ENCODE results near the gene DNLZ. TPM values are rescaled to one million over a fixed set of nuclear protein-coding genes. Genes with fewer than 3 reads are reported as not detected.

Gene DNLZ
- total RNA-seq, 4 donors from 2014 or later: 6.8 to 29.4 (median 27.3) TPM

- H3K9me3 ChIP-seq: no peaks in the 10 kb centered on the region
- intact Hi-C loops (cut with DNase I; ENCODE audit: low total_unique reads): no loop called here
- no peaks in the 10 kb centered on the region for H3K27me3 ChIP-seq
- no peak for DNase-seq
- H3K27ac ChIP-seq: no peak overlapping the region
- no peak overlapping the region for H3K4me3 ChIP-seq
- no peaks in the 10 kb centered on the region for H3K36me3 ChIP-seq
- H3K4me1 ChIP-seq: no peaks in the 10 kb centered on the region
- TF ChIP-seq, protein P1, sequence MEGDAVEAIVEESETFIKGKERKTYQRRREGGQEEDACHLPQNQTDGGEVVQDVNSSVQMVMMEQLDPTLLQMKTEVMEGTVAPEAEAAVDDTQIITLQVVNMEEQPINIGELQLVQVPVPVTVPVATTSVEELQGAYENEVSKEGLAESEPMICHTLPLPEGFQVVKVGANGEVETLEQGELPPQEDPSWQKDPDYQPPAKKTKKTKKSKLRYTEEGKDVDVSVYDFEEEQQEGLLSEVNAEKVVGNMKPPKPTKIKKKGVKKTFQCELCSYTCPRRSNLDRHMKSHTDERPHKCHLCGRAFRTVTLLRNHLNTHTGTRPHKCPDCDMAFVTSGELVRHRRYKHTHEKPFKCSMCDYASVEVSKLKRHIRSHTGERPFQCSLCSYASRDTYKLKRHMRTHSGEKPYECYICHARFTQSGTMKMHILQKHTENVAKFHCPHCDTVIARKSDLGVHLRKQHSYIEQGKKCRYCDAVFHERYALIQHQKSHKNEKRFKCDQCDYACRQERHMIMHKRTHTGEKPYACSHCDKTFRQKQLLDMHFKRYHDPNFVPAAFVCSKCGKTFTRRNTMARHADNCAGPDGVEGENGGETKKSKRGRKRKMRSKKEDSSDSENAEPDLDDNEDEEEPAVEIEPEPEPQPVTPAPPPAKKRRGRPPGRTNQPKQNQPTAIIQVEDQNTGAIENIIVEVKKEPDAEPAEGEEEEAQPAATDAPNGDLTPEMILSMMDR (IDR thresholded peaks at IDR 0.05): no peak
- TF ChIP-seq POLR2A (IDR thresholded peaks at IDR 0.05): no peak
These were observed 29.0 kb downstream of the DNLZ start for GRCh38 chr9:136334541-136334940.

GRCh38 chr9:136333486-136333885 is 30.1 kb downstream of the DNLZ start:
- no peak for DNase-seq
- intact Hi-C loops (cut with DNase I; ENCODE audit: low total_unique reads): no loop called here
- Histone ChIP-seq H3K4me1 (peaks cover 0 to 8% of the 10 kb centered on the region in 2 donors), H3K36me3 (no peaks in the 10 kb centered on the region), H3K27ac (no peak overlapping the region), H3K9me3 (no peaks in the 10 kb centered on the region), H3K4me3 (no peak overlapping the region), H3K27me3 (no peaks in the 10 kb centered on the region)
- TF ChIP-seq POLR2A (IDR thresholded peaks at IDR 0.05): no peak
- TF ChIP-seq, protein P1 (IDR thresholded peaks at IDR 0.05): no peak

- TF ChIP-seq, protein P1 (IDR thresholded peaks at IDR 0.05): no peak
- no peak for TF ChIP-seq POLR2A (IDR thresholded peaks at IDR 0.05)
- no peak for DNase-seq
- no peak overlapping the region for H3K4me3 ChIP-seq
- H3K27ac ChIP-seq: no peak overlapping the region
- no peaks in the 10 kb centered on the region for H3K27me3 ChIP-seq
- peaks cover 0 to 12% of the 10 kb centered on the region in 2 donors for H3K4me1 ChIP-seq
- H3K9me3 ChIP-seq: no peaks in the 10 kb centered on the region
- H3K36me3 ChIP-seq: no peaks in the 10 kb centered on the region
- intact Hi-C loops (cut with DNase I; ENCODE audit: low total_unique reads): no loop called here
These were observed 30.5 kb downstream of the DNLZ start for GRCh38 chr9:136333045-136333444.

DNA sequence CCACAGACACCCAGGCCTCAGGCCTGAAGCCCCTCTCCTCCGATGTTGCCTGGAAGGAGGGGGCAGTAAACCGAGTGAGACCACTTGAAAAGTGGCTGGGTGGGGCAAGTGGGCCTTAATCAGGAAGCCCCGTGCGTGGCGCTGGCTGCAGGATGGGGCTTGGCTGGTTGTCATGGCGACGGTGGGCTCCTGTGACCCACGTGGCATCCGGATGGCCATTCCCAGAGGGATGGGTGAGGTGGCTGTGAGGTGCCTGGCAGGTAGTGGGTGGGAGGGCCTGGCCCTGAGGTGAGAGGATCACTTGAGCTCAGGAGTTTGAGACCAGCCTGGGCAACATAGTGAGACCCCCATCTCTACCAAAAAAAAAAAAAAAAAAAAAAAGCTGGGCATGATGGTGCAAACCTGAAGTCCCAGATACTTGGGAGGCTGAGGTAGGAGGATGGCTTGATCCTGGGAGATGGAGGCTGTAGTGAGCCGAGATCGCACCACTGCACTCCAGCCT is 31.0 kb downstream of the DNLZ start:
- no peak for TF ChIP-seq POLR2A (IDR thresholded peaks at IDR 0.05)
- TF ChIP-seq, protein P1 (IDR thresholded peaks at IDR 0.05): no peak
- no peaks in the 10 kb centered on the region for H3K9me3 ChIP-seq
- peaks cover 0 to 14% of the 10 kb centered on the region in 2 donors for H3K4me1 ChIP-seq
- no peaks in the 10 kb centered on the region for H3K36me3 ChIP-seq
- no peak overlapping the region for H3K27ac ChIP-seq
- no peak overlapping the region for H3K4me3 ChIP-seq
- intact Hi-C loops (cut with DNase I; ENCODE audit: low total_unique reads): no loop called here
- no peak for DNase-seq
- H3K27me3 ChIP-seq: no peaks in the 10 kb centered on the region

DNA sequence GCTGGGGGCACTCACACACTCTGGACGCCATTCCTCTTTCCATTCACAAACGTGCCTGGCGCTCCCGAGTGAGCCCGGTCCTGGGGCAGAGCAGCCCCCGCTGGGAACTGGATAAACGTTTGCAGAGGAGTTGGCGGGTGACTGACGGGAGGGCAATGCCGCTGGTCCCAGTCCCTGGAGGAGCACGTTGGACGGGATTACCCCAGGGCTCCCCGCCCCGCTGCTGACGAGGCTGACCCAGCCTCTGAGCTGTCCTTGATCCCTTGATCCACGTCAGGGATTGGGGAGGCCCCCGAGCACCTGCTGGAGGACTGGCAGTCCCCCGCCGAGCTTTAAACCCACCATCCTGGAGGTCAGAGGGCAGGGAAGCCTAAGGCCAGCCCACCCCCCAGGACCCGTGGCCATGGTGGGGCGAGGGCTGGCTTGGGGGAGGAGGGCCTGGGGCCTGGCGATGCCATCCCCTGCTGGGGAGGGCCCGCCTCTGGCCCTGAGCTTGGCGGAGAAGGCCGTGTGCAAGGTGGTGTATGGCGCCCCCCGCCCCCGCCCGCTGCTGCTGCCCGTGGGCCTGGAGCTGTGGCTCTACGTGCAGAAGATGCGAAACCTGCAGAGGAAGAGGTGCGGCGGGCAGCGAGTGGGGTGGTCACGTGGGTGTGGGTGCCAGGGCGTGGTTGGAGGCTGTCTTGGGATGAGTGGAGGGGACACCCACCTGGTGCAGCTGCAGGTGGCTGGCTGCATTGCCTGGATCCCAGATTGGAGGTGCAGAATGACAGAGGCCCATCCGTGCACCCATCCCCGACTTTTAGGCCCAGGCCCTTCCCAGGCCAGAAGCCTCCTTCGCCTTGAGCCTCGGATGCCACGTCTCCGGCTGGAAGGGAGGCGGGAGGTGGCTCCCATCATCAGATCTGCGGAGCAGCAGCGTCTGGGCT is 31.7 kb downstream of the DNLZ start:
- H3K9me3 ChIP-seq: no peaks in the 10 kb centered on the region

More for the DNA sequence above, 31.7 kb downstream of the DNLZ start:
- DNase-seq: no peak
- Histone ChIP-seq H3K27ac (no peak overlapping the region), H3K4me3 (no peak overlapping the region), H3K4me1 (peaks cover 0 to 18% of the 10 kb centered on the region in 2 donors), H3K36me3 (no peaks in the 10 kb centered on the region), H3K27me3 (no peaks in the 10 kb centered on the region)
- TF ChIP-seq, protein P1 (IDR thresholded peaks at IDR 0.05): no peak
- no peak for TF ChIP-seq POLR2A (IDR thresholded peaks at IDR 0.05)
- intact Hi-C loops (cut with DNase I; ENCODE audit: low total_unique reads): no loop called here
